SKM-1 (cell line): ENCODE data around the gene LILRB4.
"Not testable (repeated sequence)": the region's sequence is repeated elsewhere in the genome, so short reads cannot be mapped to it uniquely, and the experiment has no call there.

Experiments
- DNase-seq: peaks from one replicate; lab custom pipeline; 2025; ENCODE audit not compliant: unreplicated experiment; lab: John Stamatoyannopoulos, UW

The LILRB4 gene

DNA sequence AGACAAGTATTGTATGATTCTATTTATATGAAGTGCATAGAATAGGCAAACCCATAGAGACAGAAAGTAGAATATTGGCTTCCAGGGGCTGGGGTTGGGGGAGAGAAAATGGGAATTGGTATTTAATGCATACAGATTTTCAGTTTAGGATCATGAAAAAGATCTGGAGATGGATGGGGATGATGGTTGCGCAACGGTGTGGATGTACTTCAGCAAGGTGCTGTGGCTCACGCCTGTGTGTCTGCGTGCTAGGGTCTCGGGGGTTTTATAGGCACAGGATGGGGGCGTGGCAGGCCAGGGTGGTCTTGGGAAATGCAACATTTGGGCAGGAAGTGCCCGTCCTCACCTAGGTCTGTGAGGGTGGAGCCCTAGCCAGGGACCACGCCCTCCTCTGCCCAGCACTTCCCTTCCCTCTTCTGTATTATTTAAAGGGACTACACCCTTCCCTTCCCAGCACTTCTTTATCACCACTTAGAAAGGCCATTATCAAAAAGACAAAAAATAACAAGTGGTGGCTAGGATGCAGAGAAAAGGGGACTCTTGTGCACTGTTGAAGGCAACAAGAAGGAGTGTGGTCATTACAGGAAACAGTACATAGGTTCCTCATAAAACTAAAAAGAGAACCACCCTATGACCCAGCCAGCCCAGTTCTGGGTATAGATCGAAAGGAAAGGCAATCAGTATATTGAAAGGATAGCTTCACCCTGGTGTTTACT lies 29.0 kb downstream of the LILRB4 start:
- no peak for DNase-seq

DNA sequence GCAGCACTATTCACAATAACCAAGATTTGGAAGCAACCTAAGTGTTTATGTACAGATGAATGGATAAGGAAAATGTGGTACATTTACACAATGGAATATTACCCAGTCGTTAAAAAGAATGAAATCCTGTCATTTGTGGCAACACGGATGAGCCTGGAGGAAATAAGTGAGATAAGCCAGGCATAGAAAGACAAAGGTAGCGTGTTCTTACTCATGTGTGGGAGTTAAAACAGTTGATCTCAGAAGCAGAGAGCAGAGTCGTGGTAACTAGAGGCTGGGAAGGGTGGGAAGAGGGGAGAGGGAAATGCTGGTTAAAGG lies 29.5 kb downstream of the LILRB4 start:
- no peak for DNase-seq

DNA sequence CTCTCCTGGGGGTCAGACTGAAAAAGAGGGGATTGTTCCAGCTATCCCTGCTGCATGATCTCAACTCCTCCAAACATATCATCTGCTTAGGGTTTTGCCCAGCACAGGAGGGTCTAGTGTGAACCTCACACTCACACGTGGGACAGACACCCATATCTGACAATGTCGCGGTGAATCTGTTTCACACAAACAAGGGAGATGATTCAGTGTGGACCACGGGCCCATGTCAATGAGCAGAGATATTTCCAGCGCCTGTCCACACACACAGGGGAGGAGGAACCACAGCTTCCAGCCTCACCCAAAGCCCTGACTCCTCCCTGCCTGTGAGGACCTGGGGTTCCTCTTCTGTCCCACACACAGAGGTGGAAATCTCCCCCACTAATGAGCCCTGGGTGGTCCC lies 31.9 kb downstream of the LILRB4 start:
- DNase-seq = no peak

DNA sequence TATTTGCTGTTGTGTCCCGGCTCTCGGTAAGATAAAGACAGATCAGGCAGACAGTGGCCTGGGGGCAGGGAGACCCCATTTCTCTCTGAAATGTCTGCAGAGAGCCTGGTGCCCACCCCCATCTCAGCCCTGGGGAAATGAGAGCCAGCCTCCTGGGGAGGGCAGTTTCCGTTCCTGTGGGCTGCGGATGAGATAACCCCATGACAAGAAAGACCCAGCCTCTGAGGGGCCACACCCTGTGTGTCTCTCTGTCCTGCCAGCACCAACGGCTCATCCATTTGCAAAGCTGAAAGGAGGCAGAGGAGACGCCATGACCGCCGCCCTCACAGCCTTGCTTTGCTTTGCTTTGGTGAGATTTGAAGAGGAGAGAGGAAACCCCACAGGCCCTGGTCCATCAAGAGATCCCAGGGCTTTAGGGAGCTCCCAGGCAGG lies 33.3 kb downstream of the LILRB4 start:
- no peak for DNase-seq

DNA sequence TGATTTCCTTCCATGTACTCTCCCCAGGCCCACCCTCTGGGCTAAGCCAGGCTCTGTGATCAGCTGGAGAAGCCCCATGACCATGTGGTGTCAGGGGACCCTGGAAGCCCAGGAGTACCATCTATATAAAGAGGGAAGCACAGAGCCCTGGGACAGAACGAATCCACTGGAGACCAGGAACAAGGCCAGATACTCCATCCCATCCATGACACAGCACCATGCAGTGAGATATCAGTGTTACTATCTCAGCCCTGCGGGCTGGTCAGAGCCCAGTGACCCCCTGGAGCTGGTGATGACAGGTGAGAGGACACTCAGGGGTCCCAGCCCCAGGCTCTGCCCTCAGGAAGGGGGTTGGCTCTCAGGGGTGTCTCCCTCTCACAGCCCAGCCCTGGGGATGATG lies 34.0 kb downstream of the LILRB4 start:
- DNase-seq = no peak

DNA sequence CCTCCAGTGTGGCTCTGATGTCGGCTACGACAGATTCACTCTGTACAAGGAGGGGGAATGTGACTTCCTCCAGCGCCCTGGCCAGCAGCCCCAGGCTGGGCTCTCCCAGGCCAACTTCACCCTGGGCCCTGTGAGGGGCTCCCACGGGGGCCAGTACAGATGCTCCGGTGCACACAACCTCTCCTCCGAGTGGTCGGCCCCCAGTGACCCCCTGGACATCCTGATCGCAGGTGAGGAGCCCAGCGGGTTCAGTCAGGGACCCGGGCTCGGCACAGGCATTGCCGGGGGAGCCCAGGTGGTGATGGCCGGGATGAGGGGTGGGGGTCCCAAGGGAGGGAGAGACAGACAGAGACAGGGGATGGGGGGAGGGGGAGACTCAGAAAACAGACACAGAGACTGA lies 34.9 kb downstream of the LILRB4 start:
- not testable (repeated sequence) for DNase-seq

DNA sequence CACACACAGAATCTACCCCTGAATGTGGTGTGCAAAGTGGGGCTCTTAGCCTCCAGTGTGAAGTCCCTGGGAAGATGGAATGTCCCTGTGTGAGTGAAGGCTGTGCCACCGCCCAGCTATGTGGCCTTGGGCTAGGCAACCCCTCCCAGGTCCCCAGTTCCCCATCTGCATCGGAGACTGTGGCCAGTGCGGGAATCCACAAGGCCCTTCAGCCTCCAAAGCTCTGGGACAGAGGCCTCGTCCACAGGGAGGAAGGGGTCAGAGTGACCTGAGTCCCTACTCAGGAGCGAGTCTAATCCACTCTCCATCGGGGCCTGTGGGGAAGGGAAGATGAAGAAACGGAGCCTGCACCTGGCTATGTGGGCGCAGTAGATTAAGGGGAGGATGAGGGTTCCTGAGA lies 42.1 kb downstream of the LILRB4 start:
- DNase-seq = no peak

DNA sequence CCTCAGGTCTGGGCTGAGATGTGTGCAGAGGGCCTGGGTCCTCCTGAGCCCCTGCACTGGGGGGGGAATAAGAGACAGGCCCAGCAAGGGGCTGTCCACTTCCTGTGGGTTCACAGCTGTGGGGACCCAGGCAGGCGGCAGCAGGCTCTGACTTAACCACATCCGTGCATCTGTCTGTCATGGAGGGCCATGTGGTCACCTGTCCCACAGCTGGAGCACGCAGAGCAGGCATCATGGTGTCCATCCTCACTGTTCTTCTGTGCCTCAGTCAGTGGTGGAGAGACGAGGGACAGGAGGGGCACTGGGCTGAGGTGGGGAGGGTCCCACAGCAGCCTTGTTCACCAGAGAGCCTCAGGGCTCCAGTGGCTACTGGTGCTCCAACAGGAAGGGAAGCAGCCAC lies 45.2 kb downstream of the LILRB4 start:
- no peak for DNase-seq

DNA sequence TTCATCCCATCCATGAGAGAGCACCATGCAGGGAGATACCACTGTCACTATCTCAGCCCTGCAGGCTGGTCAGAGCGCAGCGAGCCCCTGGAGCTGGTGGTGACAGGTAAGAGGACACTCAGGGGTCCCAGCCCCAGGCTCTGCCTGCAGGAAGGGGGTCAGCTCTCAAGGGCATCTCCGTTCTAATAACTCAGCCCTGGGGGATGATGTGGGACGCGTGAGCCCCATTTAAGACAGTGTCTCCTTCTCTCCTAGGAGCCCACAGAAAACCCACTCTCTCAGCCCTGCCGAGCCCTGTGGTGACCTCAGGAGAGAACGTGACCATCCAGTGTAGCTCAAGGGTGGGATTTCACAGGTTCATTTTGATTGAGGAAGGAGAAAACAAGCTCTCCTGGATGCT lies 46.0 kb downstream of the LILRB4 start:
- DNase-seq = peak; percentile 88

DNA sequence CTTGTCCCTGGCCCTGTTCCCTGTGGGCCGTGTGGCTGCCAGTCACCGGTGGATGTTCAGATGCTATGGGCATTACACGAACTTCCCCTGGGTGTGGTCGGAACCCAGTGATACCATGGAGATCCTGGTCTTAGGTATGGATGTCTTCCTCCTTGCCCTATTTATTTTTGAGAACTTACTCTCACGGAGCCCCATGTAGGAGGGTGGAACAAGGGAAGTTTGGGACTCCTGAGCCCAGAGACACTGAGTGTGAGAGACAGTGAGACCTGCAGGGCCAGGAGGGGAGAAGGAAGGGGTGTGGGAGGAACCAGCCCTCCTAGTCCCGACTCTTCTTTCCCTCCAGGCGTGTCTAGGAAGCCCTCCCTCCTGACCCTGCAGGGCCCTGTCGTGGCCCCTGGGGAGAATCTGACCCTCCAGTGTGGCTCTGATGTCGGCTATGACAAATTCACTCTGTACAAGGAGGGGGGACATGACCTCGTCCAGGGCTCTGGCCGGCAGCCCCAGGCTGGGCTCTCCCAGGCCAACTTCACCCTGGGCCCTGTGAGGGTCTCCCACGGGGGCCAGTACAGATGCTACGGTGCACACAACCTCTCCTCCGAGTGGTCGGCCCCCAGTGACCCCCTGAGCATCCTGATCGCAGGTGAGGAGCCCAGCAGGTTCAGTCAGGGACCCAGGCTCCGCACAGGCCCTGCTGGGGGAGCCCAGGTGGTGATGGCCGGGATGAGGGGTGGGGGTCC lies 46.6 kb downstream of the LILRB4 start:
- no peak for DNase-seq

DNA sequence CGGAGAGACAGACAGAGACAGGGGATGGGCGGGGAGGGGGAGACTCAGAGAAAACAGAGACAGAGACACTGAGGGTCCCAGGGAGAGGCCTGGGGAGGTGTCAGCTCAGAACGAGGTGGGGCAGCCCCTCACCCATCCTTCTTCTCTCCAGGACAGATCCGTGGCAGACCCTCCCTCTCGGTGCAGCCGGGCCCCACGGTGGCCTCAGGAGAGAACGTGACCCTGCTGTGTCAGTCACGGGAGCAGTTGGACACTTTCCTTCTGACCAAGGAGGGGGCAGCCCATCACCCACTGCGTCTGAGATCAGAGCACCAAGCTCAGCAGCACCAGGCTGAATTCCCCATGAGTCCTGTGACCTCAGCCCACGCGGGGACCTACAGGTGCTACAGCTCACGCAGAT lies 47.2 kb downstream of the LILRB4 start:
- DNase-seq = not testable (repeated sequence)
